Measurements from ENCODE around the gene AP1G1. TPM values are rescaled to one million over a fixed set of nuclear protein-coding genes. Genes with fewer than 3 reads are reported as not detected.

AP1G1 gene
- total and polyA plus RNA-seq, 2 of the 8 experiments (the other 6 are each of a cell fraction or from before 2014, with no cell fraction given): 43.9 to 68.4 TPM

- Histone ChIP-seq H3K9me3 (ENCODE audit: insufficient read depth in 2 of 2, low read depth in 1 of 2, low read length in 1 of 2) (no peaks in the 10 kb centered on the region), H3K23me2 (ENCODE audit: low read depth, low read length) (no peaks in the 10 kb centered on the region), H2BK15ac (ENCODE audit: low read length) (no peak overlapping the region), H3K4me3 (ENCODE audit: extremely low read depth in 1 of 4, insufficient read depth in 2 of 4, low read depth in 3 of 4, low read length in 4 of 4) (no peak overlapping the region), H3K27me3 (replicated peaks in 1 of 4; ENCODE audit: control insufficient read depth in 3 of 4, extremely low read depth in 1 of 4, insufficient read depth in 3 of 4, low read length in 3 of 4) (no peaks in the 10 kb centered on the region), H3K4ac (replicated peaks; ENCODE audit: insufficient read length, low read depth, low read length) (no peak overlapping the region), H2AFZ (ENCODE audit: low read length) (no peak overlapping the region), H4K5ac (ENCODE audit: insufficient read length, low read depth, low read length) (no peak overlapping the region), H2BK120ac (replicated peaks; ENCODE audit: low read depth, low read length) (no peak overlapping the region), H3K9ac (replicated peaks in 1 of 4; ENCODE audit: extremely low read depth in 1 of 4, low read depth in 3 of 4, low read length in 3 of 4) (no peak overlapping the region), H4K91ac (replicated peaks; ENCODE audit: insufficient read length, low read length) (no peak overlapping the region), H3K4me2 (ENCODE audit: insufficient read depth in 1 of 2, low read depth in 2 of 2, low read length in 2 of 2) (no peak overlapping the region), H4K20me1 (replicated peaks in 1 of 2; ENCODE audit: control insufficient read depth in 1 of 2, insufficient read depth in 2 of 2, low read length in 2 of 2) (peaks cover 0 to 8% of the 10 kb centered on the region in 2 experiments), H3K36me3 (ENCODE audit: control insufficient read depth in 2 of 4, insufficient read depth in 4 of 4, low read length in 3 of 4) (peaks cover 8 to 24% (median 15%) of the 10 kb centered on the region in 4 experiments; a peak in 7 of 8 replicates), H3K23ac (ENCODE audit: insufficient read length) (no peak overlapping the region), H3K56ac (replicated peaks; ENCODE audit: insufficient read length, low read depth, low read length) (no peak overlapping the region), H3K79me2 (ENCODE audit: control insufficient read depth in 1 of 2, insufficient read depth in 2 of 2, low read length in 2 of 2) (peaks cover 3 to 56% of the 10 kb centered on the region in 2 experiments), H2BK20ac (ENCODE audit: low read length) (no peak overlapping the region), H3K14ac (ENCODE audit: insufficient read length) (no peak overlapping the region), H2AK5ac (ENCODE audit: low read depth, low read length) (no peak overlapping the region), H2BK5ac (ENCODE audit: low read depth, low read length) (no peak overlapping the region), H2BK12ac (ENCODE audit: low read depth, low read length) (no peak overlapping the region), H3K27ac (ENCODE audit: low read depth, low read length) (no peak overlapping the region), H4K8ac (ENCODE audit: extremely low read depth, insufficient read depth, low read length) (no peak overlapping the region), H3K18ac (ENCODE audit: extremely low read depth, low read length) (no peak overlapping the region), H3K4me1 (replicated peaks in 1 of 4; ENCODE audit: control insufficient read depth in 3 of 4, insufficient read depth in 4 of 4, low read length in 3 of 4) (no peaks in the 10 kb centered on the region), H3K79me1 (ENCODE audit: low read depth, low read length) (peaks cover 5% of the 10 kb centered on the region; the same call in 1 of the 2 replicates)
- CTCF ChIA-PET (ENCODE audit: partially characterized antibody): interaction anchor here (1.0 kb wide), 1 partner anchor 83 kb away, joined by 5 read pairs; no protein-coding TSS in a partner anchor
- POLR2A ChIA-PET (ENCODE audit: partially characterized antibody): interaction anchor here (1.6 kb wide), 1 partner anchor 13 kb away, joined by 4 read pairs; no protein-coding TSS in a partner anchor
- DNase-seq (ENCODE audit: low read depth in 1 of 2, low spot score in 2 of 2) (no peak), FAIRE-seq (no peak)
- 94% methylated on average over 8 of the region's 8 CpGs; no CpG with 5 or more reads in 1 of the 2 experiments for WGBS, 2 experiments (ENCODE audit: extremely low coverage in 1 of 2, insufficient coverage in 1 of 2, insufficient read length in 1 of 2, insufficient replicate concordance in 2 of 2, low coverage in 1 of 2, low lambda C conversion rate in 2 of 2, missing lambda C conversion rate in 1 of 2)
- TF ChIP-seq SP1 (IDR thresholded peaks at IDR 0.05; ENCODE audit: low read depth, low read length) (no peak), RXRA (IDR thresholded peaks at IDR 0.05; ENCODE audit: insufficient read depth, low read depth, low read length) (no peak), USF2 (IDR thresholded peaks at IDR 0.05; ENCODE audit: low read length) (no peak), RAD21 (IDR thresholded peaks at IDR 0.05 in 1 of 2, conservative IDR thresholded peaks at IDR 0.05 in 1 of 2; ENCODE audit: low read depth in 2 of 2, low read length in 2 of 2) (no peak), CTBP2 (IDR thresholded peaks at IDR 0.05; ENCODE audit: borderline replicate concordance, insufficient read depth, insufficient read length, low read length) (no peak), FOSL1 (IDR thresholded peaks at IDR 0.05; ENCODE audit: insufficient read depth, low read depth, low read length) (no peak)
Measured at GRCh38 chr16:71789136-71789535, 19.5 kb downstream of the AP1G1 start.
